Measurements from ENCODE around the gene OR6K3.
"Not testable (repeated sequence)": the region's sequence is repeated elsewhere in the genome, so short reads cannot be mapped to it uniquely, and the experiment has no call there.

GRCh38 chr1:158688343-158688742, 32.2 kb downstream of the OR6K3 start:
- not testable (repeated sequence) for TF ChIP-seq CTCF, POLR2A (IDR thresholded peaks at IDR 0.05)
